GM04504 (cell line): ENCODE measurements around the gene PAX7.
"Not testable (repeated sequence)": the region's sequence is repeated elsewhere in the genome, so short reads cannot be mapped to it uniquely, and the experiment has no call there.

Experiments used
- DNase-seq: peaks from one replicate; pipeline ENCODE4 v3.0.0-alpha.2; 2012; ENCODE audit warnings: low read depth

Gene PAX7

GRCh38 chr1:18761948-18762840, 131.5 kb downstream of the PAX7 start:
- DNase-seq = no peak

- DNase-seq = no peak
These were observed 133.7 kb downstream of the PAX7 start for GRCh38 chr1:18764362-18764761.

- DNase-seq = no peak
These were observed 135.1 kb downstream of the PAX7 start for GRCh38 chr1:18765725-18766124.

GRCh38 chr1:18766328-18766727, 135.7 kb downstream of the PAX7 start:
- no peak for DNase-seq

- DNase-seq = not testable (repeated sequence)
These were observed 136.9 kb downstream of the PAX7 start for GRCh38 chr1:18767576-18767975.

- no peak for DNase-seq
These were observed 137.4 kb downstream of the PAX7 start for GRCh38 chr1:18768086-18768485.

- no peak for DNase-seq
These were observed 138.5 kb downstream of the PAX7 start for GRCh38 chr1:18769140-18769539.

- no peak for DNase-seq
These were observed 140.2 kb downstream of the PAX7 start for GRCh38 chr1:18770799-18771198.

GRCh38 chr1:18773753-18774152, 143.1 kb downstream of the PAX7 start:
- no peak for DNase-seq

GRCh38 chr1:18775341-18775740, 144.7 kb downstream of the PAX7 start:
- DNase-seq = no peak

GRCh38 chr1:18776777-18777176, 146.1 kb downstream of the PAX7 start:
- no peak for DNase-seq

GRCh38 chr1:18778437-18778836, 147.8 kb downstream of the PAX7 start:
- no peak for DNase-seq

- no peak for DNase-seq
These were observed 150.4 kb downstream of the PAX7 start for GRCh38 chr1:18781031-18781430.

GRCh38 chr1:18783705-18784481, 153.2 kb downstream of the PAX7 start:
- no peak for DNase-seq

GRCh38 chr1:18784482-18784831, 153.8 kb downstream of the PAX7 start:
- DNase-seq = no peak

GRCh38 chr1:18786149-18786548, 155.5 kb downstream of the PAX7 start:
- DNase-seq = no peak

GRCh38 chr1:18787825-18788385, 157.3 kb downstream of the PAX7 start:
- no peak for DNase-seq

GRCh38 chr1:18789246-18789645, 158.6 kb downstream of the PAX7 start:
- DNase-seq = no peak

- DNase-seq = no peak
These were observed 162.1 kb downstream of the PAX7 start for GRCh38 chr1:18792747-18793146.

GRCh38 chr1:18793164-18793563, 162.5 kb downstream of the PAX7 start:
- DNase-seq = no peak

GRCh38 chr1:18794051-18794450, 163.4 kb downstream of the PAX7 start:
- no peak for DNase-seq

GRCh38 chr1:18794561-18794960, 163.9 kb downstream of the PAX7 start:
- no peak for DNase-seq
